ENCODE results near the gene P2RY12.

- no peak for TF ChIP-seq ZFP3 (CRISPR knock-in tag; IDR thresholded peaks at IDR 0.05)
- TF ChIP-seq OSR1 (CRISPR knock-in tag; IDR thresholded peaks at IDR 0.05): no peak
- TF ChIP-seq PATZ1 (CRISPR knock-in tag; IDR thresholded peaks at IDR 0.05; ENCODE audit: borderline replicate concordance): no peak
- TF ChIP-seq ARNTL (CRISPR knock-in tag; IDR thresholded peaks at IDR 0.05; ENCODE audit: borderline replicate concordance, low read depth): no peak
- TF ChIP-seq TCF4 (CRISPR knock-in tag; IDR thresholded peaks at IDR 0.05; ENCODE audit: borderline replicate concordance): no peak
- no peak for TF ChIP-seq CSDC2 (CRISPR knock-in tag; IDR thresholded peaks at IDR 0.05)
- no peak for TF ChIP-seq CREB5 (CRISPR knock-in tag; IDR thresholded peaks at IDR 0.05; ENCODE audit: low read depth)
- TF ChIP-seq GLIS3 (CRISPR knock-in tag; IDR thresholded peaks at IDR 0.05): no peak
These were observed 62.0 kb downstream of the P2RY12 start for GRCh38 chr3:151322511-151322910.
